Astrocyte (in vitro differentiated cells and primary cell): ENCODE results near the gene CPLX3. TPM values are rescaled to one million over a fixed set of nuclear protein-coding genes. Genes with fewer than 3 reads are reported as not detected.

Experiments used
- DNase-seq: peaks from one replicate; pipeline ENCODE4 v3.0.0-alpha.2; 2010; ENCODE audit warnings: low read depth
- FAIRE-seq: peaks from 2 replicates; lab custom pipeline; 2011; peaks lifted over from hg19 to GRCh38; lab: Jason Lieb, UNC
- H2AFZ ChIP-seq: 2 replicates; pipeline ENCODE4 v1.6.0; 2012; ENCODE audit warnings: low read depth, low read length, inconsistent platforms
- H3K27ac ChIP-seq: 2 replicates; pipeline ENCODE4 v1.5.1; 2011; ENCODE audit warnings: low read depth, low read length, inconsistent platforms
- H3K27me3 ChIP-seq: 2 replicates; pipeline ENCODE4 v1.6.0; 2011; ENCODE audit warnings: low read length, inconsistent platforms; ENCODE audit not compliant: insufficient read depth
- H3K36me3 ChIP-seq: 2 replicates; pipeline ENCODE4 v1.5.1; 2011; ENCODE audit warnings: low read length, inconsistent platforms; ENCODE audit not compliant: insufficient read depth
- H3K4me1 ChIP-seq: 2 replicates; pipeline ENCODE4 v1.5.1; 2011; ENCODE audit warnings: low read length, inconsistent platforms; ENCODE audit not compliant: insufficient read depth
- H3K4me2 ChIP-seq: 2 replicates; pipeline ENCODE4 v1.6.0; 2012; ENCODE audit warnings: low read length, inconsistent platforms
- H3K4me3 ChIP-seq: 2 replicates; pipeline ENCODE4 v1.5.1; 2011; ENCODE audit warnings: low read depth, mild to moderate bottlenecking, low read length, inconsistent platforms; ENCODE audit not compliant: insufficient read depth
- H3K79me2 ChIP-seq: 2 replicates; pipeline ENCODE4 v1.6.0; 2012; ENCODE audit warnings: mild to moderate bottlenecking, low read length, inconsistent platforms; ENCODE audit not compliant: insufficient read depth
- H3K9ac ChIP-seq: 2 replicates; pipeline ENCODE4 v1.6.0; 2012; ENCODE audit warnings: mild to moderate bottlenecking, low read length, inconsistent platforms
- H3K9me3 ChIP-seq: 2 replicates; pipeline ENCODE4 v1.5.1; 2012; ENCODE audit warnings: low read depth, mild to moderate bottlenecking, low read length, inconsistent platforms; ENCODE audit not compliant: insufficient read depth
- H4K20me1 ChIP-seq: 2 replicates; pipeline ENCODE4 v1.6.0; 2012; ENCODE audit warnings: low read length, inconsistent platforms; ENCODE audit not compliant: insufficient read depth
- H3K27ac Mint-ChIP-seq: one replicate; pipeline ENCODE4 v1.8.0; 2021; ENCODE audit warnings: mild to moderate bottlenecking, mixed read lengths; ENCODE audit not compliant: unreplicated experiment
- H3K27me3 Mint-ChIP-seq: one replicate; pipeline ENCODE4 v1.8.0; 2021; ENCODE audit warnings: low read depth, mixed read lengths; ENCODE audit not compliant: unreplicated experiment
- H3K36me3 Mint-ChIP-seq: one replicate; pipeline ENCODE4 v1.8.0; 2021; ENCODE audit warnings: low read depth, mixed read lengths; ENCODE audit not compliant: unreplicated experiment
- H3K4me1 Mint-ChIP-seq: one replicate; pipeline ENCODE4 v1.8.0; 2021; ENCODE audit warnings: low read depth, mixed read lengths; ENCODE audit not compliant: unreplicated experiment
- H3K4me3 Mint-ChIP-seq: one replicate; pipeline ENCODE4 v1.8.0; 2021; ENCODE audit warnings: mild to moderate bottlenecking, moderate library complexity, mixed read lengths; ENCODE audit not compliant: unreplicated experiment
- H3K9me3 Mint-ChIP-seq: one replicate; pipeline ENCODE4 v1.8.0; 2021; ENCODE audit warnings: mild to moderate bottlenecking, mixed read lengths; ENCODE audit not compliant: unreplicated experiment
- EZH2 ChIP-seq: IDR thresholded peaks from 2 replicates; pipeline ENCODE4 v1.6.1; 2012; ENCODE audit warnings: mild to moderate bottlenecking, low read length, inconsistent platforms; ENCODE audit not compliant: insufficient read depth
- total RNA-seq: library from RNA; stranded (reverse); gene quantifications from 2 replicates; pipeline ENCODE4 v1.2.1, GENCODE V29; 2021
- TF ChIP-seq, protein P1 (sequence below): IDR thresholded peaks from 2 replicates; pipeline ENCODE4 v1.5.1; 2011; ENCODE audit warnings: low read depth, mild to moderate bottlenecking, inconsistent platforms, low read length, moderate library complexity; ENCODE audit not compliant: insufficient read depth

Gene CPLX3
- total RNA-seq, 1 donor from 2014 or later: not detected

GRCh38 chr15:74847432-74847831, 21.0 kb downstream of the CPLX3 start:
- H3K4me3 Mint-ChIP-seq: no peak overlapping the region
- H3K4me2 ChIP-seq: no peak overlapping the region
- TF ChIP-seq, protein P1, sequence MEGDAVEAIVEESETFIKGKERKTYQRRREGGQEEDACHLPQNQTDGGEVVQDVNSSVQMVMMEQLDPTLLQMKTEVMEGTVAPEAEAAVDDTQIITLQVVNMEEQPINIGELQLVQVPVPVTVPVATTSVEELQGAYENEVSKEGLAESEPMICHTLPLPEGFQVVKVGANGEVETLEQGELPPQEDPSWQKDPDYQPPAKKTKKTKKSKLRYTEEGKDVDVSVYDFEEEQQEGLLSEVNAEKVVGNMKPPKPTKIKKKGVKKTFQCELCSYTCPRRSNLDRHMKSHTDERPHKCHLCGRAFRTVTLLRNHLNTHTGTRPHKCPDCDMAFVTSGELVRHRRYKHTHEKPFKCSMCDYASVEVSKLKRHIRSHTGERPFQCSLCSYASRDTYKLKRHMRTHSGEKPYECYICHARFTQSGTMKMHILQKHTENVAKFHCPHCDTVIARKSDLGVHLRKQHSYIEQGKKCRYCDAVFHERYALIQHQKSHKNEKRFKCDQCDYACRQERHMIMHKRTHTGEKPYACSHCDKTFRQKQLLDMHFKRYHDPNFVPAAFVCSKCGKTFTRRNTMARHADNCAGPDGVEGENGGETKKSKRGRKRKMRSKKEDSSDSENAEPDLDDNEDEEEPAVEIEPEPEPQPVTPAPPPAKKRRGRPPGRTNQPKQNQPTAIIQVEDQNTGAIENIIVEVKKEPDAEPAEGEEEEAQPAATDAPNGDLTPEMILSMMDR: no peak
- TF ChIP-seq EZH2: no peak
- H3K36me3 ChIP-seq: peaks cover 13% of the 10 kb centered on the region
- no peaks in the 10 kb centered on the region for H3K79me2 ChIP-seq
- no peak overlapping the region for H3K4me3 ChIP-seq
- no peak for DNase-seq
- no peak overlapping the region for H3K27ac ChIP-seq
- H3K36me3 Mint-ChIP-seq: peaks cover 9% of the 10 kb centered on the region
- H3K9me3 ChIP-seq: no peaks in the 10 kb centered on the region
- FAIRE-seq: no peak
- H3K27ac Mint-ChIP-seq: no peak overlapping the region
- no peak overlapping the region for H3K9ac ChIP-seq
- no peak overlapping the region for H2AFZ ChIP-seq
- H3K9me3 Mint-ChIP-seq: no peaks in the 10 kb centered on the region
- H4K20me1 ChIP-seq: no peaks in the 10 kb centered on the region
- no peaks in the 10 kb centered on the region for H3K27me3 Mint-ChIP-seq
- no peaks in the 10 kb centered on the region for H3K4me1 Mint-ChIP-seq
- peaks cover 6% of the 10 kb centered on the region for H3K4me1 ChIP-seq
- H3K27me3 ChIP-seq: no peaks in the 10 kb centered on the region

- Histone ChIP-seq H3K27me3 (no peaks in the 10 kb centered on the region), H2AFZ (no peak overlapping the region), H3K4me1 (no peaks in the 10 kb centered on the region), H3K9me3 (no peaks in the 10 kb centered on the region), H3K9ac (no peak overlapping the region), H4K20me1 (peaks cover 8% of the 10 kb centered on the region), H3K4me3 (no peak overlapping the region), H3K79me2 (no peaks in the 10 kb centered on the region), H3K36me3 (peaks cover 15% of the 10 kb centered on the region), H3K4me2 (no peak overlapping the region), H3K27ac (no peak overlapping the region)
- H3K4me1 Mint-ChIP-seq: no peaks in the 10 kb centered on the region
- no peak overlapping the region for H3K27ac Mint-ChIP-seq
- no peak overlapping the region for H3K4me3 Mint-ChIP-seq
- no peaks in the 10 kb centered on the region for H3K27me3 Mint-ChIP-seq
- FAIRE-seq (no peak), DNase-seq (no peak)
- H3K9me3 Mint-ChIP-seq: no peaks in the 10 kb centered on the region
- TF ChIP-seq, protein P1: no peak
- TF ChIP-seq EZH2: no peak
- peaks cover 9% of the 10 kb centered on the region for H3K36me3 Mint-ChIP-seq
Measured at GRCh38 chr15:74850393-74850792, 24.0 kb downstream of the CPLX3 start.

GRCh38 chr15:74851960-74852359, 25.5 kb downstream of the CPLX3 start:
- H3K27me3 Mint-ChIP-seq: no peaks in the 10 kb centered on the region
- H3K4me2 ChIP-seq: no peak overlapping the region
- H3K9ac ChIP-seq: no peak overlapping the region
- no peak overlapping the region for H3K4me3 ChIP-seq
- no peaks in the 10 kb centered on the region for H3K4me1 Mint-ChIP-seq
- TF ChIP-seq EZH2: no peak
- TF ChIP-seq, protein P1: no peak
- H3K27ac Mint-ChIP-seq: no peak overlapping the region
- H2AFZ ChIP-seq: no peak overlapping the region
- peaks cover 9% of the 10 kb centered on the region for H3K36me3 Mint-ChIP-seq
- FAIRE-seq (no peak), DNase-seq (no peak)
- H3K9me3 ChIP-seq: no peaks in the 10 kb centered on the region
- peaks cover 15% of the 10 kb centered on the region for H3K36me3 ChIP-seq
- peaks cover 19% of the 10 kb centered on the region for H4K20me1 ChIP-seq
- peaks cover 4% of the 10 kb centered on the region for H3K79me2 ChIP-seq
- no peak overlapping the region for H3K27ac ChIP-seq
- H3K4me3 Mint-ChIP-seq: no peak overlapping the region
- H3K4me1 ChIP-seq: no peaks in the 10 kb centered on the region
- H3K27me3 ChIP-seq: no peaks in the 10 kb centered on the region
- H3K9me3 Mint-ChIP-seq: no peaks in the 10 kb centered on the region
